NCI-H69 (cell line): ENCODE measurements around the gene PRR5L.
"Not testable (repeated sequence)": the region's sequence is repeated elsewhere in the genome, so short reads cannot be mapped to it uniquely, and the experiment has no call there.

Experiments
- DNase-seq: peaks from one replicate; lab custom pipeline; 2025; lab: John Stamatoyannopoulos, UW

Gene PRR5L

DNA sequence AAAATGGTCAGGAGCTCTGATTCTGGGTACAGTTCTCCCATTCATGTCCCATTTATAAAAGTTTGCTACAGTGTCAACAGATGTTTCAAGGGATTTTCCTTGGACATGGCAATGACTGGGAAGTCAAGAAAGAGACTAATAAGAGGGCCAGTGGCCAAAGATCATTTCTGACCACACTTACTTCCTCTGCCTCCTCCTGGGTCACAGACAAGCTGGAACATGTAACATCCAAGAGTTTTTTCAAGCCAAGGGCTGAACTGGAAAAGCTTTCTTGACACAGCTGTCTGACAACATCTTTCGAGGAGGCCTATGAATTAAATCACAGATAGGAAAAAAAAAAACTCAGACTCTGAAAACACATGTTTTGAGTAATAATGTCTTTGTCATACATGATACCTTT lies 15.6 kb upstream of the PRR5L start:
- DNase-seq: no peak

- DNase-seq: no peak
Measured at GRCh38 chr11:36281850-36282249, 14.2 kb upstream of the PRR5L start.

DNA sequence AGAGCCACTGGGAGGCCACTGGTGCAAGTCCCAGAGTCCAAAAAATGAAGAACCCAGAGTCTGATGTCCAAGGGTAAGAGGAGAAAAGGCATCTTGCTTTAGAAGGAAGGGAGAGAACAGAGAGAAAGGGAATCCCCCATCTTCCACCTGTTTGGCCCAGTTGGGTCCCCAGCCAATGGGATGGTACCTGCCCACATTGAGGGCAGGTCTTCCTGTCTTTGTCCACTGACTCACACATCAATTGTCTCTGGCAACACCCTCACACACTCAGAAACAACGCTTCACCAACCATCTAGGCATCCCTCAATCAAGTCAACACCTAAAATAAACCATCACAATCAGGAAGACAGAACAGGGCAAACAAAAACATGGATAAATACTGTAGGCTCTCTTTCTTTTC lies 13.2 kb upstream of the PRR5L start:
- DNase-seq: no peak

DNA sequence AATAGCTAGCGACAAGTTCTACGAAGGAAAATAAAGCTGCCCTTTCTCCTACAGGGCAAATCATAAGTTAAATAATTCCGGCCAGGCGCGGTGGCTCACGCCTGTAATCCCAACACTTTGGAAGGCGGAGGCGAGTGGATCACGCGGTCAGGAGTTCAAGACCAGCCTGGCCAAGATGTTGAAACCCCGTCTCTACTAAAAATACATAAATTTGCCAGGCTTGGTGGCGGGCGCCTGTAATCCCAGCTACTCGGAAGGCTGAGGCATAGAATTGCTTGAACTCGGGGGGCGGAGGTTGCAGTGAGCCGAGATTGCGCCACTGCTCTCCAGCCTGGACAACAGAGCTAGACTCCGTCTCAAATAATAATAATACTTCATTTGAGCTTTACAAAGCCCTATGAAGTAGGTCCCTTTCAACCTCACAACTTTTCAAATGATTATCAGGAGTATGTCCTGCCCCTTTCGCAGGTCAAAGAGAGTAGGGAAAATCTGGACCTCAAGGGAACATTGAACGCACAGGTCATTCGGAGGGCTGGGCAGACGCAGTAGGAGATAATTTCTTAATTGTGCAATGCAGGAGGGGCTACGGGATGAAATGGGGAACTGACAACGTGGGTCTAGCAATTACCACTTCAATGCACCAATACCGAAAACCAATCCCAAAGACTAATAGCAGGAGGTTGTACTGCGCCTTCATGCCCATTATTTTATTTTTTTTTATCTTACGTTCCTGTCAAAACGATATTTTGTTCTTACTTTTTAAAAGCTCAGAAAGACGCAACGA lies 7.5 kb upstream of the PRR5L start:
- DNase-seq: peak; percentile 50

DNA sequence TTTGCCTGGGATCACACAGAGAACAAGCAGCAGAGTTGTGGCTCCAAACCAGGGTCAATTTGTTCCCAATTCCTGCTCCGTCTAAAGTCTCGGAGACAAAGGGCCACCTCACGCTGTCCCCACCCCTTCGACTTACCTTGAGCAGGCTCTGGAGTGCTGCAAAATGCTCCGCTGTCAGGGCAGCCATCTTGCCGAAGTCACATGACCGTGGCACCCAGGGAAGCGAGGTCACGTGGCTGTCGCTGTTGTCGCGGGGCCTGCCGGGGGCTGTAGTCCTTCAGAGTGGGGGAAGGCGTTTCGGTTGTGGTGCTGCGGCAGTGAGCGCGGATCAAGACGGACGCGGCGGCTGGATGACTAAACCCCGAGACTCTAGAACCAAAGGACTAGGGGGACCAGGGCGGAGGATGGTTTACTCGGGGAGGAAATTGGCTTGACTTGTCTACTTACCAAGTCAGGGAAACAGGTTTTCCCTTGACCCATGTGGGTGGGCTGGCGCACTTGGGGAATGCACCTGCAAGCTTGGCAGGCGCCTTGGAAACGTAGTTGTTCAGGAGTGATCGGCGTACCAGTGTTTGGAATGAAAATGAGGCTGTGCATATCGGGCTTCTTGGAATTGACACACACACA lies 6.7 kb upstream of the PRR5L start, which contains the start of gene COMMD9:
TSS of gene COMMD9 (minus strand) at position 199 of the 627 bp plus-strand sequence. CDS start at position 187, 12 bp downstream.
- peak; percentile 97 for DNase-seq

DNA sequence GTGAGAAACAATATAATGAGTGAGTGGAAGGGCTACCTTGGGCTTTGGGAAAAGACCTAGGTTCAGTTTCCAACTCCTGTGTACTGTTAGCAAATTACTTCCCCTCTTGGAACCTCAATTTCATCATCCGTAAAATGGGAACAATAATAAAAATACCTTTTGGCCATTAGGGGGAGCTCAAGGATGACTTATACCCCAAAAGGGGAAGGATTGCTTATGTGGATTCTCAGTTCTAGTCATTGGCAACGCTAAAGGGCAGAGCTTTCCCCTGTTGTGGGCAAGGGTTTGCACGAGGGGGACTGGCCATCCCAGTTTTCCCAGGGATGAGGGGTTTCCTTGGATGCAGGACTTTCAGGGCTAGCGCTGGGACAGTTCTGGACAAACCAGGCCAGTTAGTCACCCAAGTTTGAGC lies 3.8 kb upstream of the PRR5L start:
- DNase-seq: peak; percentile 64

- no peak for DNase-seq
Measured at GRCh38 chr11:36296884-36297543, 926 bp downstream of the PRR5L start.

GRCh38 chr11:36300650-36301049 lies 4.6 kb downstream of the PRR5L start:
- DNase-seq: peak; percentile 36

DNA sequence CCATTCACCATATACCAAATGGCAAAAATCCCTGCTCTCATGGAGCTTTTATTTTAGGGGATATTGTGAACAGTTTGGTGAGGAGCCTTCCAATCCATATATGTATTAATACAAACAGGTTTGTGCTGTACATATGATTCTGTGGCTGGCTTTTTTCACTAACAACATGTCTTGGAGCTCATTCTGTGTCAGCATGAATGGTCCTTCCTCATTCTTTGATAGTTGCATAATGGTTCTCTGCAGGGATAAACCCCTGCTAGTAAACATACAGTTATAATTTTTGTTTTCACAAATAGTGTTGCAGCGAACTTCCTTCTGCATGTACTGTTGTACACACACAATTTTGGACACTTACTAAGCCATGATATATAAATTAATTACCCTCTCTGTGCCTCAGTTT lies 8.3 kb downstream of the PRR5L start:
- no peak for DNase-seq

DNA sequence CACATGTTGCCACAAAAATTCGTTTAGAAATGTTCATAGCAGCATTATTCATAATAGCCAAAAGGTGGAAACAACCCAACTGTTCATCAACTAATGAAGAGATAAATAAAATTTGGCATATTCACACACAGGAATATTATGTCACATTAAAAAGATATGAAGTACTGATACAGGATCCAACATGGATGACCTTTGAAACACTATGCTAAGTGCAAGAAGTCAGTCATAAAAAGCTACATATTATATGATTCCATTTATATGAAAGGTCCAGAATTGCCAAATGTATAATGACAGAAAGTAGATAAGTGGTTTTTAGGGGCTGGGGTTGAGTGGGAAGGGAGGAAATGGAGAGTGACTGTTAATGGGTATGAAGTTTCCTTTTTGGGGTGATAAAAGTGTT lies 9.0 kb downstream of the PRR5L start:
- no peak for DNase-seq

DNA sequence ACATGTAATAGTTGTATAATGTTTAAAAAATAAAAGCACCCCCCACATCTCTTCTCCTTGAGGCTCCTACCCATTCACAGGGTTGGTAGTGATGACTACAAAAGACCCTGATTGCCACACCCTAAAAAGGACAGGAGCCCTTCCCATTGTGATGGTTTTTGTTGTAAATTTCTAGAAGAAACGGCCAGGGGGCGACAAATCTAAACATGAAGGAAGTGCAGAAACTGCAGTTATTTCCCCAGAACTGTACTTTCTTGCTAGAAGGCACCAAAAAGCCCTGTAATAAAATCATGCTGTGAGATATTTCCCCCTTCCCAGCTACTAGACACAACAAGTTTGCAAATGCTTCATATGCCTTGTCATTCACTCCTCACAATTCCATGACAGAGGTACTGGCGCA lies 10.8 kb downstream of the PRR5L start:
- peak; percentile 73 for DNase-seq

DNA sequence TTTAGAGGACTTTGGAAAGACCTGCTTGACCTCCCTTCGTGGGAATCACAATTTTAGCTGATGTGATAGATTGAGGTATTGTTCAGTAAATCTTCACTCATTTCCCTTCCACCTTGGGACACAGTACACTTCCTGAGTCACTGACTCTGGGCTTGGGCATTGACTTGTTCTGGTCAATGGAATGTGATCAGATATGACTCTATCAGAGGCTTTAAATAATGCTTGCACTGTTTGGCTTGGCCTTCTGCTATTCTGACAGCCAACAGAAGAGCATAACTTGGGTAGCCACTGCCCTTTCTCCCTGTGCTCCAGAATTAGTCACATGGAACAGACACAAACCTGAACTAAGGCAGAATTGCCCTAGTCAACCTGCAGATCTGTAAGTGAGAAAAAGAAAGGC lies 12.5 kb downstream of the PRR5L start:
- DNase-seq: no peak

- peak; percentile 6 for DNase-seq
Measured at GRCh38 chr11:36309779-36310178, 13.7 kb downstream of the PRR5L start.

- DNase-seq: peak; percentile 94
Measured at GRCh38 chr11:36311926-36312595, 16.0 kb downstream of the PRR5L start.

- DNase-seq: no peak
Measured at GRCh38 chr11:36312611-36313472, 16.8 kb downstream of the PRR5L start.

- DNase-seq: no peak
Measured at GRCh38 chr11:36313750-36314433, 17.8 kb downstream of the PRR5L start.

GRCh38 chr11:36314434-36314767 lies 18.3 kb downstream of the PRR5L start:
- DNase-seq: no peak

GRCh38 chr11:36316049-36316448 lies 20.0 kb downstream of the PRR5L start:
- peak; percentile 54 for DNase-seq

DNA sequence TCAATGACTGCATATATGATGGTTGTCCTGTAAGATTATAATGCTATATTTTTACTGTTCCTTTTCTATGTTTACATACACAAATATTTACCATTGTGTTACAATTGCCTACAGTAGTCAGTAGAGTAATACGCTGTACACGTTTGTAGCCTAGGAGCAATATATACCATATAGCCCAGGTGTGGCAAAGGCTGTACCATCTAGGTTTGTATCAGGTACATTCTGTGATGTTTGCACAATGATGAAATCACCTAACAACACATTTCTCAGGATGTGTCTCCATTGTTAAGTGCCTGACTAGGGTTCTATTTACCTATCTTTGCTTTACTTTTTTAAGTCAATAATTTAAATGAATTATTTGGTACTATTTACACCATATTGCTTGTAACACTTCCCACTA lies 21.9 kb downstream of the PRR5L start:
- DNase-seq: peak; percentile 36

GRCh38 chr11:36324956-36325355 lies 28.9 kb downstream of the PRR5L start:
- DNase-seq: not testable (repeated sequence)

DNA sequence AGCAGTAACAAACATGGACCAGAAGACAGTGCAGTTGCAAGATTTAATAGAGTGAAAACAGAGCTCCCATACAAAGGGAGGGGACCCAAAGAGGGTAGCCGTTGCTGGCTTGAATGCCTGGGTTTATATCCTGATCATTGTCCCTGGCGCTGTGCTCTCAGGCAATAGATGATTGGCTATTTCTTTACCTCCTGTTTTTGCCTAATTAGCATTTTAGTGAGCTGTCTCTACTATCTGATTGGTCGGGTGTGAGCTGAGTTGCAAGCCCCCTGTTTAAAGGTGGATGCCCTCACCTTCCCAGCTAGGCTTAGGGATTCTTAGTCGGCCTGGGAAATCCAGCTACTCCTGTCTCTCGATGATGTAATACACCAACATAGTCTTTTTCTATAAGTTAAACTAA lies 29.3 kb downstream of the PRR5L start:
- DNase-seq: peak; percentile 60
